SW 1271 (cell line): ENCODE results near the gene GNPAT.
"Not testable (repeated sequence)": the region's sequence is repeated elsewhere in the genome, so short reads cannot be mapped to it uniquely, and the experiment has no call there.

Experiments used
- DNase-seq, 2 experiments: peaks; one replicate each; lab custom pipeline; 2025; lab: John Stamatoyannopoulos, UW

The GNPAT gene

GRCh38 chr1:231240883-231241735 is at the start of gene GNPAT:
GNPAT (plus strand) TSS chr1:231241212; CDS start chr1:231241379, 167 bp downstream.
- peak; percentile 5 to 58 for DNase-seq

DNA sequence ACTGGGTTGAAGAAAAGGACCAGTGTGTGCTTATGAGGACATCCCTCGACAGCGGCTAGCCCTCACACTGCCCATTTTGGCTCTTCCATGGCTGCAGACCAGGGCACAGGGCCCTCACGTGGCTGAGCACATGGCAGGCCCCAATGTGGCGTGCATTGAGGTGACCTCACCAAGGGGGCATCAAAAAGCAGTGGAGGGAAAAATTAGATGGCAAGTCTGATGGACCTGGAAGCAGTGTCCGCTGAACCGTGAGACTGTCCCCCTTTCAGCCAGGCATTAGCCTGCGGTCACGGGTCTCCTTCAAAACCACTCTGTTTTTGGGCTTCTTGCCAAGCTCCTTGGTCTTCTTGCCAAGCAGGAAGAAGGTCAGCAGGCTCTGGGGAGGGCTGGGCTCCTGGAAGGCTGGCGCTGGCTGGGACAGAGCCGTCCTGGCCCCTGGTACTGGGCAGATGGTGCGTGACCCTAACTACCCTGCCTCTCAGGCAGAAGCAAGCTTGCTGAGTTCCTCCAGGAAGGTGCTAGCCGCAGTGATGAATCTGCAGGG is 48.3 kb upstream of the GNPAT start:
- no peak for DNase-seq

GRCh38 chr1:231193710-231194340 is 47.2 kb upstream of the GNPAT start:
- no peak for DNase-seq

- no peak for DNase-seq
These were observed 46.6 kb upstream of the GNPAT start for GRCh38 chr1:231194476-231194842.

DNA sequence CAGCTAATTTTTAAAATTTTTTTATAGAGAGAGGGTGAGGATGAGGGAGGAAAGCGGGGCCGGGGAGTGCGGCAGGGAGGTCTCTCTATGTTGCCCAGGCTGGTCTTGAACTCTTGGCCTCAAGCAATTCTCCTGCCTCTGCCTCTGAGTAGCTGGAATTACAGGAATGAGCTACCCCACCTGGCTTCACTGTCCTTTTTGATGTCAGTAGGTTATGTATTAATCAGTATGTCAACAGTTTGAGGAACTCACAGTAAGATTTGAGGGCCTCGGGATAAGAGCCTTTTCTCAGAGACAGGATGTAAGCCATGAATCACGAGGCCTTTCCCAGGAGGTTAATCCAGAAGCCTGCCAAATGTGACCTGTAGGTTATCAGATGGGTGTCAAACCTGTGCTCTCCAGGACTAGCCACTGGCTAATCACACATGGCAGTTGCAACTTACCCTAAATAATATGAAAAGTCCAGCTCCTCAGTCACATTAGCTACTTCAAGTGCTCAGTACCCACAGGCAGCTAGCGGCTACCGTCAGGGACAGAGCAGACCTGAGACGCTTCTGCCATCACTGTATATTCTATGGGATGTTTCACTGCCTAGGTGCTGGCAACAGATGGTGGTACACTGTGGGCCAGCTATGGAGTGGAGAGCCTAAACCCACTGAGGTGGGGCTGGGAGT is 46.0 kb upstream of the GNPAT start:
- no peak for DNase-seq

DNA sequence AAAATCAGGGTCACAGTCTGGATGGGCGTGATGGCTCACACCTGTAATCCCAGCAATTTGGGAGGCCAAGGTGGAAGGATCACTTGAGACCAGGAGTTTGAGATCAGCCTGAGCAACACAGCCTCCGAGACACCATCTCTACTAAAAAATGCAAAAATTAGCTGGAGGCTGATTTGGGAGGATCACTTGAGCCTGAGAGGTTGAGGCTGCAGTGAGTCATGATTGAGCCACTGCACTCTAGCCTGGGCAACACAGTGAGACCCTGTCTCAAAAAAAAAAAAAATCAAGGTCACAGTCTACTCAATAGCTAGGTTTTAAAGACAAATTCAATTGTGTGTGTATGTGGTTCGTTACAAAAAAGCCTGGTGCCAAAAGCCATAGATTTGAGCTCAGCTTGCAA is 44.7 kb upstream of the GNPAT start:
- DNase-seq, result no peak

DNA sequence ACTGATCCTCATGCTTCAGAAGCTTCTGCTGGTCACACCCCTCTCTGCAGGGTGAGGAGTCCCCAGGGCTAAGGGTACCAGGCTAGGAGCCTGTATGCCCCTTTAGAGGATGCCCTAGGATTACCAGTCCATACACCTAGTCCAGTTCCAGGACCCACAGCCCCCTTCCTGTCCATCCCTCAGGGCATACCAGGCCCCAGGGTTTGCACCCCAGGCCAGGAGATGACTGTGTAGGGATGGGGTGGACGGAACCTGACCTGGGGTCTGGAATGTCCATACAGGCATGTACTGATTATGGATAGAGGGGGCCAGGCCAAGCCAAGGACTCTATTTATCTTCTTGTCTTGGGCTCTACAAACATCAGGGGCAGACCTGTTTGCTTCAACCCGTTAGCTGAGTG is 44.3 kb upstream of the GNPAT start:
- no peak for DNase-seq

GRCh38 chr1:231199868-231200267 is 41.1 kb upstream of the GNPAT start:
- DNase-seq, result no peak

GRCh38 chr1:231200388-231201031 is 40.5 kb upstream of the GNPAT start:
- no peak for DNase-seq

DNA sequence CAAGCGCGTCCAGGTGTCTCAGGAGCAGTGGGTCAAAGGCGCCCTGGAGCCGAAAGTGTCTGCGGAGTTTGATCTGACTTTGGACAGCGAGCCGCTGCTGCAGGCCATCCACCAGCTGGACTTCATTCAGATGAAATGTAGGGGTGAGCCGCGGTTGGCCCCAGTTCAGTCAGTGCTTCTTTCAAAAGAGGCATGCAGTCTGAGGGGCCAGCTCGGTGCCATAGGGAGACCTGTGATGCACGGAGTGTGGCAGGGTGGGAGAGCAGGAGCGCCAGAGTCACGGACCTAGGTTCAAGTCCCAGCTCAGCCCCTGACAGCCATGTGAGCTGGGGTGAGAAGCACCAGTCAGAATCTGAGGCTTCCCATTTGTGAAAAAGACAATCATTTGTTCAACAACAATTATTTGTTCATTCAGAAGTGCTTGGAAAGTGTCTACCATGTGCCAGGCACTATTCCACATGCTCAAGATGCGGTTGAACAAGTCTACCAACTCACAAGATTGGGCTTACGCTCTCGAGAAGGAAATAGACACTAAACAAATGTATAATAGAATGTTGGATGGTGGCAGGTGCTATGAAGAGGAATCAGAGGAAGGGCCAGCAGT is 39.5 kb upstream of the GNPAT start:
- DNase-seq, result no peak

DNA sequence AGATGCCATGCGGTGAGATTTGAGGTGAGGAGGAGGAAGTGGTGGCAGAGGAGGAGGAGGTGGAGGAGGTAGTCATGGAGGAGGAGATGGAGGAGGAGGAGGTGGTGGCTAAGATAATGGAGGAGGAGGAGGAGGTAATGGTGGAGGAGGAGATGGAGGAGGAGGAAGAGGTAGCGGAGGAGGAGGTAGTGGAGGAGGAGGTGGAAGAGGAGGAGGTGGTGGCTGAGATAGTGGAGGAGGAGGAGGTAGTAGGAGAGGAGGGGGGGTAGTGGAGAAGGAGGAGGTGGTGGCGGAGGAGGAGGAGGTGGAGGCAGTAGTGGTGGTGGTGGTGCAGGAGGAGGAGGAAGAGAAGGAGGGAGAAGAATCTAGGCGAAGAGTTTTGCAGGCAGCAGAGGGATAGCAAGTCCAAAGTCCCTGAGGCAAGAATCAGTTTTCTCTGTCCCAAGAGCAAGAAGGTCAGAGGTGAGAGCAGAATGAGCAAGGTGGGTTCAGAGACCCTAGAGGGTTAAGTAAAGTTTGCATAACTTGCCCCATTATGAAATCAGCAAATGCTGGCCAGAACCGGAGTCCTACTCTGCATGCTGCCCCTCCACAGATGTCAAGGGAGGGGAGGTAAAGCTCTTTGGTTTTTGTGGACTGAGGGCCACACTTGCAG is 38.9 kb upstream of the GNPAT start:
- no peak for DNase-seq

DNA sequence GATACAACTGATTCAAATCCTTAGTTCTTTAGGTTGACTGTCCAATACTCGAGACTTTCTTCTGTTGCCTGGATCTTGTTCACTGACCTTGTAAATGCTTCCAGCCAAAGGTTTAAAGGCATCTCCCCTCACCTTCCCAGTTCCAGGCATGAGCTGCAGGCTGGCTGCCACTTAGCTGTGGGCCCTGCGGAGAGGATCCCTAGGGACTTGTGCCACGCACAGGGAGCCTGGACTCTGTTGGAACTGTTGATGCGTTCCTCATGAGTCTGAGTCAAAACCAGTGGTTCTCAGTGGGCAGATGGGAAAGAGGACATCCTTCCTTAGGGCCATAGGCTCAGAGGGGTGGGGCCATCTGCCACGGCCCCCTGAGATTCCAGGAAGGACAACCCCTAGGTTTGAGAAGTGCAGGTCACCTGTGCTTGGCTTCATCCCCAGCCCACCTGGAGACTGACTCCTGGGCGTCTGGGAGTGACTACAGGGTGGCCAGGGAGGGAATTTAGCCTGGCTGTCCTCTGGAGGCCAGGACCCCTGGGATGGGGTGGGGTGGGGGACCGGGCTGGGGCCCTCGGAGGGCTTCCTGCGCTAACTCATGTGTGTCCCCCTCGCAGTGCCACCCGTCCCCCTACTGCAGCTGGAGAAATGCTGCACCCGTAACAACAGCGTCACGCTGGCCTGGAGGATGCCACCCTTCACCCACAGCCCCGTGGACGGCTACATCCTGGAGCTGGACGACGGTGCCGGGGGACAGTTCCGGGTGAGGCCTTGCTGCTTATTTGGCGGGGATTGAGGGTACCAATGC is 37.6 kb upstream of the GNPAT start:
- DNase-seq, result no peak

DNA sequence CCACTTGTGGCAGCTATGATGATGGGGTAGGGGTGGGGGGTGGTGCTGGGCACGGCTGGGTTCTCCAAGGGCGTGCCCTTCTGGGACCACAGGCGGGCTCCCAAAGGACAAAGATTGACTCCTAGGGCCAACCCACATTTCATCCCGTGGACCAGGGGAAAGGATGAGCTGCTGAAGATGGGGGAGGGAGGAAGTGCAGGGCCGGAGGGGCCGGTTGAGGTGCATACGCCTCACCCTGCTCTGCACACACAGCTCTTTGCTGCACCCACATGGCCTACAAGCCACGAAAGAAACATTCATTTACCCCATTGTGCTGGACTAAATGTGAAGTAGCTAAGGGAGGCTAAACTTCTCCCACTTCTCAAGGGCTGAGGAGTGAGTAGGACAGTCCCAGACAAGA is 34.2 kb upstream of the GNPAT start:
- no peak for DNase-seq

DNA sequence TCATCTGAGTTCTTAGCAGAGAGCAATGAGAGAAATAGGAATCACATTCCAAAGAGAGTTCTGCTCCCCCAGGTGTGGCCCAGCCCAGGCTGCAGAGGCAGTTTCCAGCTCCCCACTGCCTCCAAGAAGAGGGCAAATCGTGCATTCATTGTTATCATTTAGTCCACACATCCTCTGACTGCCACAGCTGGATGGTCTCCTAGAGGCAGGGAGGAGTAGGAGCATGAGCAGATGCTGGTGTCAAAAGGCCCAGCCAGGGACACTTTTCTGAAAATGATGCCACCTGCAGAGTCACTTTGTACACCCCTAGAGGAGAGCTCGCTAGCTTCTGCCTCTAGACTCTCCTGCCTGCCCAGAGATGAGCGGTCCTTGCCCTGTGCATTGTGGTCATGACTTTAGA is 33.6 kb upstream of the GNPAT start:
- DNase-seq, result no peak

GRCh38 chr1:231208980-231209379 is 32.0 kb upstream of the GNPAT start:
- DNase-seq, result no peak

GRCh38 chr1:231209531-231209930 is 31.5 kb upstream of the GNPAT start:
- DNase-seq, result no peak

GRCh38 chr1:231210126-231210525 is 30.9 kb upstream of the GNPAT start:
- DNase-seq, result no peak

DNA sequence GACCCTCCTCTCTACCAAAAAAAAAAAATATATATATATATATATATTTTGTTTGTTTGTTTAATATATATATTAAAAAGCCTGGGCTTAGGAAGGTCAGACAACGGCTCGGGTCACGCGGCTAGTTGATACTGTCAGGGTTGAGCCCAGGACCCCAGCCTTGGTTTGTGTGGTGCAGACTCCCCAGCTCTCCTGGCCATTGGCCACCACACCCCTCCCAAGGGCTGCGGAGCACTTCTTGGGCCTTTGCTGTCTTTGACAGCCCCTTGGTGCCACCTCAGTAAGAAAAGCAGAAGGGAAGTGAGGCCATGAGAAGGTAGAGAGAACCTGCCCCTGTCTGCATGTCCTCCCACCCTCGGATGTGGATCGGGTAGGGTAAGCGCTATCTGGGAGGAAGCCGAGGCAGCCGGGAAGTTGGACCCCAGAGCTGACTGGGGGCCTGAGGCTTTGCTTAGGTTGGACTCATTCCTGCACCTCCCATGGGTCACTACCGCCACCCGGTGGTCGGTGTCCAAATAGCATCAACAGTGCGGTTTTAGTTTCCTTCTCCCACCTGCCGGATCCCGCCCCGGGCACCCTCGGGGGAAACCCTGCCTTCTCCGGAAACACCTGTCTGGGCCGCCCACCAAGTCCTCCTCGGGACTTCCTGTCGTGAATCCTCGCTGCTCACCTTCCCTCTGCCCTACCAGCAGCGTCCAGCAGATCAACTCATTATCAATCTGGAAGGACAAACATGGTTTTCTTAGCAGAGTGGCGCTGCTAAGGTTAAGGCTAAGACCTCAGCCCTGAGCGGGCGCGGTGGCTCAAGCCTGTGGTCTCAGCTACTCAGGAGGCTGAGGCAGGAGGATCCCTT is 29.8 kb upstream of the GNPAT start:
- peak in 1 of 2 experiments; percentile 39 for DNase-seq

DNA sequence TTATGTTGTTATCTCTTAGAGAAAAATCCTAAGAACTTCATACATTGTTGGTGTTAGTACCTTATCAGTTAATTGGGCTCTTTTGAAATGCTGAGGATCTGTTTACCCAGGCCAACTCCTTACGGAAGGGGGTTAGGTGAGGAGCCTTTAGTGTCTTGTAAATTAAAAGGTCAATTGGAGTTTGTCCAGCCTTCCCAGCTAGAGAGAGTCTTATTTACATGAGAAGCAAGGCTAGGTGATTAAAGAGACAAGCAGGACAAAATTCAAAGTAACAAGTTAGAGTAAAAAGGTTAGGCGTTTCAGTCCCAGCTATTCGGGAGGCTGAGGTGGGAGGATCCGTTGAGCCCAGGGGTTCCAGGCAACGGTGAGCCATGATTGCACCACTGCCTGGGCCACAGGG is 28.7 kb upstream of the GNPAT start:
- not testable (repeated sequence) for DNase-seq
